K562 (cell line): Measurements from ENCODE around the gene VPS13C. TPM values are rescaled to one million over a fixed set of nuclear protein-coding genes. Genes with fewer than 3 reads are reported as not detected.

ENCODE experiments used
- ESRRA ChIP-seq: fragments of 450-650 bp; IDR thresholded peaks from 2 replicates; pipeline ENCODE4 v1.6.1; 2014; ENCODE audit warnings: low read depth, mild to moderate bottlenecking, moderate library complexity, borderline replicate concordance
- KDM1A ChIP-seq, 2 experiments: fragments of 450-650 bp; IDR thresholded peaks; 2 replicates each; pipeline ENCODE4 v1.6.1; 2016; ENCODE audit warnings: mild to moderate bottlenecking in 2 of 2
- MYNN ChIP-seq, 2 experiments: sonication (generic); formaldehyde crosslinking in 1 of 2; IDR thresholded peaks; 2 replicates each; pipeline versions ENCODE4 v1.5.0 to v1.6.1; 2016 to 2020; ENCODE audit warnings: antibody characterized with exemption in 1 of 2, missing genetic modification reagents in 1 of 2
- NCOA2 ChIP-seq, 2 experiments: fragments of 450-650 bp; IDR thresholded peaks; 2 replicates each; pipeline ENCODE4 v1.6.1; 2018; ENCODE audit warnings: mild to moderate bottlenecking in 2 of 2, moderate library complexity in 1 of 2; ENCODE audit not compliant: partially characterized antibody in 2 of 2
- RBM25 ChIP-seq: fragments of 200-400 bp; formaldehyde crosslinking; IDR thresholded peaks from 2 replicates; pipeline ENCODE4 v1.6.1; 2018; ENCODE audit warnings: low read length, low read depth, moderate library complexity; ENCODE audit not compliant: severe bottlenecking
- polyA plus RNA-seq, 8 experiments: library from polyadenylated mRNA; depleted of rRNA in 4 of 8; stranded (reverse) in 5 of 8; unstranded in 3 of 8; fragments of >200 nt; fragmentation: Nextera tagmentation in 2 of 8; fragmentation: Illumina TruSeq in 1 of 8; extraction: Ambion mirVana in 2 of 8; extraction: Trizol in 1 of 8; gene quantifications; 2 replicates each; pipeline versions ENCODE4 v1.2.1 to v1.2.3, GENCODE V29; 2011 to 2014; ENCODE audit warnings: inconsistent platforms in 1 of 8, missing spikeins in 1 of 8
- total RNA-seq, 7 experiments: library from RNA; depleted of rRNA in 6 of 7; stranded (reverse); fragments of >200 nt in 6 of 7; fragmentation: Illumina TruSeq in 2 of 7; extraction: Trizol in 2 of 7; gene quantifications; 2 replicates each; pipeline versions ENCODE4 v1.2.1 to v1.2.3, GENCODE V29; 2011 to 2021; ENCODE audit warnings: low replicate concordance in 1 of 7
- TF ChIP-seq, protein P1 (sequence below): sonication (generic); formaldehyde crosslinking; IDR thresholded peaks from 2 replicates; pipeline ENCODE4 v1.8.1; 2023; ENCODE audit warnings: missing genetic modification reagents, mild to moderate bottlenecking, borderline replicate concordance

Gene VPS13C
- total and polyA plus RNA-seq, 9 of the 15 experiments (the other 6 are each of a cell fraction or from before 2014, with no cell fraction given) = 5.2 to 32.3 (median 15.7) TPM

- TF ChIP-seq, protein P1, sequence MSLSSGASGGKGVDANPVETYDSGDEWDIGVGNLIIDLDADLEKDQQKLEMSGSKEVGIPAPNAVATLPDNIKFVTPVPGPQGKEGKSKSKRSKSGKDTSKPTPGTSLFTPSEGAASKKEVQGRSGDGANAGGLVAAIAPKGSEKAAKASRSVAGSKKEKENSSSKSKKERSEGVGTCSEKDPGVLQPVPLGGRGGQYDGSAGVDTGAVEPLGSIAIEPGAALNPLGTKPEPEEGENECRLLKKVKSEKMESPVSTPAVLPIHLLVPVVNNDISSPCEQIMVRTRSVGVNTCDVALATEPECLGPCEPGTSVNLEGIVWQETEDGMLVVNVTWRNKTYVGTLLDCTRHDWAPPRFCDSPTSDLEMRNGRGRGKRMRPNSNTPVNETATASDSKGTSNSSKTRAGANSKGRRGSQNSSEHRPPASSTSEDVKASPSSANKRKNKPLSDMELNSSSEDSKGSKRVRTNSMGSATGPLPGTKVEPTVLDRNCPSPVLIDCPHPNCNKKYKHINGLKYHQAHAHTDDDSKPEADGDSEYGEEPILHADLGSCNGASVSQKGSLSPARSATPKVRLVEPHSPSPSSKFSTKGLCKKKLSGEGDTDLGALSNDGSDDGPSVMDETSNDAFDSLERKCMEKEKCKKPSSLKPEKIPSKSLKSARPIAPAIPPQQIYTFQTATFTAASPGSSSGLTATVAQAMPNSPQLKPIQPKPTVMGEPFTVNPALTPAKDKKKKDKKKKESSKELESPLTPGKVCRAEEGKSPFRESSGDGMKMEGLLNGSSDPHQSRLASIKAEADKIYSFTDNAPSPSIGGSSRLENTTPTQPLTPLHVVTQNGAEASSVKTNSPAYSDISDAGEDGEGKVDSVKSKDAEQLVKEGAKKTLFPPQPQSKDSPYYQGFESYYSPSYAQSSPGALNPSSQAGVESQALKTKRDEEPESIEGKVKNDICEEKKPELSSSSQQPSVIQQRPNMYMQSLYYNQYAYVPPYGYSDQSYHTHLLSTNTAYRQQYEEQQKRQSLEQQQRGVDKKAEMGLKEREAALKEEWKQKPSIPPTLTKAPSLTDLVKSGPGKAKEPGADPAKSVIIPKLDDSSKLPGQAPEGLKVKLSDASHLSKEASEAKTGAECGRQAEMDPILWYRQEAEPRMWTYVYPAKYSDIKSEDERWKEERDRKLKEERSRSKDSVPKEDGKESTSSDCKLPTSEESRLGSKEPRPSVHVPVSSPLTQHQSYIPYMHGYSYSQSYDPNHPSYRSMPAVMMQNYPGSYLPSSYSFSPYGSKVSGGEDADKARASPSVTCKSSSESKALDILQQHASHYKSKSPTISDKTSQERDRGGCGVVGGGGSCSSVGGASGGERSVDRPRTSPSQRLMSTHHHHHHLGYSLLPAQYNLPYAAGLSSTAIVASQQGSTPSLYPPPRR (CRISPR knock-in tag) = no peak
- no peak for TF ChIP-seq MYNN (IDR thresholded peaks at IDR 0.05)
- no peak for TF ChIP-seq MYNN (CRISPR knock-in tag; IDR thresholded peaks at IDR 0.05)
- no peak for TF ChIP-seq RBM25
- peak; percentile 43; the same call in 1 of the 2 replicates for TF ChIP-seq ESRRA
- TF ChIP-seq KDM1A (IDR thresholded peaks at IDR 0.05) = peak; percentile 18 to 33; a peak in 2 of 4 replicates
- TF ChIP-seq NCOA2 (IDR thresholded peaks at IDR 0.05; ENCODE audit: partially characterized antibody in 2 of 2) = no peak
Measured at GRCh38 chr15:62053439-62054085, 6.7 kb downstream of the VPS13C start (continued).
